ENCODE results near the gene NAA40.
A peak's percentile ranks its signal among the peaks of the same experiment; 100 is the strongest.

NAA40 gene

GRCh38 chr11:63940786-63941185 is 2.0 kb downstream of the NAA40 start (continued):
- TF ChIP-seq ZNF530 (tag by site-specific recombination; IDR thresholded peaks at IDR 0.05; ENCODE audit: low read depth), result no peak
- TF ChIP-seq ZNF398 (tag by site-specific recombination; IDR thresholded peaks at IDR 0.05), result no peak
- TF ChIP-seq PRDM1 (tag by site-specific recombination; IDR thresholded peaks at IDR 0.05), result no peak
- TF ChIP-seq ZNF621 (tag by site-specific recombination; IDR thresholded peaks at IDR 0.05), result no peak
- no peak for TF ChIP-seq TRIM28 (IDR thresholded peaks at IDR 0.05; ENCODE audit: borderline replicate concordance, low read length)
- no peak for TF ChIP-seq ZNF121 (tag by site-specific recombination; IDR thresholded peaks at IDR 0.05)
- TF ChIP-seq ZNF391 (tag by site-specific recombination; IDR thresholded peaks at IDR 0.05; ENCODE audit: borderline replicate concordance, low read depth), result no peak

- POLR2A ChIA-PET, result interaction anchor here (1.4 kb wide), 1 partner anchor 24 kb away, joined by 3 read pairs; the partner anchor contains the start of gene RCOR2
- Histone ChIP-seq H3K4me1 (ENCODE audit: control insufficient read depth, insufficient read depth, low read length) (no peaks in the 10 kb centered on the region), H3K4me3 (ENCODE audit: low read depth, low read length) (no peak overlapping the region), H3K36me3 (ENCODE audit: control insufficient read depth in 2 of 2, insufficient read depth in 1 of 2, low read length in 2 of 2) (peaks cover 4 to 43% of the 10 kb centered on the region in 2 experiments; a peak in 2 of 3 replicates), H3K27ac (ENCODE audit: extremely low read depth, low read depth, low read length) (no peak overlapping the region), H3K9me3 (ENCODE audit: control insufficient read depth, insufficient read depth, low read depth, low read length) (no peaks in the 10 kb centered on the region)
- CTCF ChIA-PET, result interaction anchor here (0.6 to 1.2 kb wide), 2 partner anchors 174 to 205 kb away, joined by 3 read pairs; partner anchors contain the start of gene ZFTA
- TF ChIP-seq ZNF184 (tag by site-specific recombination; IDR thresholded peaks at IDR 0.05) (no peak), ZSCAN16 (tag by site-specific recombination; IDR thresholded peaks at IDR 0.05) (0 out of 2 replicates have a peak, but pooled peaks have one; percentile 22), PRDM6 (tag by site-specific recombination; IDR thresholded peaks at IDR 0.05) (peak; percentile 70)
These were observed 3.1 kb downstream of the NAA40 start for GRCh38 chr11:63941901-63942300.

GRCh38 chr11:63942803-63943202 is 4.0 kb downstream of the NAA40 start:
- Histone ChIP-seq H3K9me3 (ENCODE audit: control insufficient read depth, insufficient read depth, low read depth, low read length) (no peaks in the 10 kb centered on the region), H3K4me1 (ENCODE audit: control insufficient read depth, insufficient read depth, low read length) (no peaks in the 10 kb centered on the region), H3K36me3 (ENCODE audit: control insufficient read depth in 2 of 2, insufficient read depth in 1 of 2, low read length in 2 of 2) (peaks cover 4 to 52% of the 10 kb centered on the region in 2 experiments; a peak in 2 of 3 replicates), H3K4me3 (ENCODE audit: low read depth, low read length) (no peak overlapping the region), H3K27ac (ENCODE audit: extremely low read depth, low read depth, low read length) (no peak overlapping the region)
- CTCF ChIA-PET, result interaction anchor here (0.8 to 7.5 kb wide), 4 partner anchors 106 to 234 kb away, joined by 3 to 135 read pairs (median 3); partner anchors contain the start of genes MARK2 and ZFTA
- POLR2A ChIA-PET, result interaction anchor here (0.7 to 1.4 kb wide), 3 partner anchors 11 to 104 kb away, joined by 3 to 4 read pairs (median 3); partner anchors contain the start of gene RCOR2
- TF ChIP-seq ZNF112 (tag by site-specific recombination; IDR thresholded peaks at IDR 0.05) (no peak), ZNF138 (tag by site-specific recombination; IDR thresholded peaks at IDR 0.05; ENCODE audit: borderline replicate concordance) (no peak), IKZF3 (tag by site-specific recombination; IDR thresholded peaks at IDR 0.05) (no peak), PBX3 (CRISPR knock-in tag; IDR thresholded peaks at IDR 0.05) (no peak), ZNF704 (tag by site-specific recombination; IDR thresholded peaks at IDR 0.05) (no peak), ZNF416 (tag by site-specific recombination; IDR thresholded peaks at IDR 0.05) (no peak), ZNF514 (tag by site-specific recombination; IDR thresholded peaks at IDR 0.05) (no peak), ZNF830 (tag by site-specific recombination; IDR thresholded peaks at IDR 0.05; ENCODE audit: low read depth) (no peak), ZBTB21 (tag by site-specific recombination; IDR thresholded peaks at IDR 0.05) (no peak), ZNF692 (tag by site-specific recombination; IDR thresholded peaks at IDR 0.05) (no peak)

All from HEK293 (cell line).